CD4-positive, alpha-beta T cell treated with Interleukin-17A for 1 hour (primary cell): ENCODE results near the gene PCDHA4.
"Not testable (repeated sequence)": the region's sequence is repeated elsewhere in the genome, so short reads cannot be mapped to it uniquely, and the experiment has no call there.

Experiments
- DNase-seq: peaks from one replicate; pipeline ENCODE4 v3.0.0-alpha.2; 2020

The PCDHA4 gene

DNA sequence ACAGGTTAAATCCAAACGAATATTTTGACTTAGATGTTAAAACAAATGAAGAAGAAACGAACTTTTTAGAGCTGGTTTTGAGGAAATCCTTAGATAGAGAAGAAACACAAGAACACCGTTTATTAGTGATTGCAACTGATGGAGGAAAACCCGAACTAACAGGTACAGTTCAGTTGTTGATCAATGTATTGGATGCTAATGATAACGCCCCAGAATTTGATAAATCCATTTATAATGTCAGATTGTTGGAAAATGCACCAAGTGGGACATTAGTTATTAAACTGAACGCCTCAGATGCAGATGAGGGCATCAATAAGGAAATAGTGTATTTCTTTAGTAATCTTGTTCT lies 15.4 kb downstream of the PCDHA4 start:
- no peak for DNase-seq

DNA sequence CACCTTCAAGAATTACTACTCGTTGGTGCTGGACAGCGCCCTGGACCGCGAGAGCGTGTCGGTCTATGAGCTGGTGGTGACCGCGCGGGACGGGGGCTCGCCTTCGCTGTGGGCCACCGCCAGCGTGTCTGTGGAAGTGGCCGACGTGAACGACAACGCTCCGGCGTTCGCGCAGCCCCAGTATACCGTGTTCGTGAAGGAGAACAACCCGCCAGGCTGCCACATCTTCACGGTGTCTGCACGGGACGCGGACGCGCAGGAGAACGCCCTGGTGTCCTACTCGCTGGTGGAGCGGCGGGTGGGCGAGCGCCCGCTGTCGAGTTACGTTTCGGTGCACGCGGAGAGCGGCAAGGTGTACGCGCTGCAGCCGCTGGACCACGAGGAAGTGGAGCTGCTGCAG lies 16.1 kb downstream of the PCDHA4 start:
- not testable (repeated sequence) for DNase-seq

DNA sequence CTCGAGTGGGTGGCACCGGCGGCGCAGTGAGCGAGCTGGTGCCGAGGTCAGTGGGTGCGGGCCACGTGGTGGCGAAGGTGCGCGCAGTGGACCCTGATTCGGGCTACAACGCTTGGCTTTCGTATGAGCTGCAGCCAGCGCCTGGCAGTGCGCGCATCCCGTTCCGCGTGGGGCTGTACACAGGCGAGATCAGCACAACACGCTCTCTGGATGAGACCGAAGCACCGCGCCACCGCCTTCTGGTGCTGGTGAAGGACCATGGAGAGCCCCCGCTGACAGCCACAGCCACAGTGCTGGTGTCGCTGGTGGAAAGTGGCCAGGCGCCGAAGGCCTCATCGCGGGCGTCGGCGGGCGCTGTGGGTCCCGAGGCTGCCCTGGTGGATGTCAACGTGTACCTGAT lies 16.6 kb downstream of the PCDHA4 start:
- no peak for DNase-seq

GRCh38 chr5:140827704-140828361 lies 21.0 kb downstream of the PCDHA4 start, which contains the start of gene PCDHA6:
Gene PCDHA6, plus strand, starts transcription at chr5:140827960. Its CDS starts 132 bp downstream, at chr5:140828092.
- DNase-seq = no peak

- DNase-seq = no peak
Observed at GRCh38 chr5:140828362-140828737, 21.5 kb downstream of the PCDHA4 start.

- DNase-seq = not testable (repeated sequence)
Observed at GRCh38 chr5:140829511-140830501, 22.9 kb downstream of the PCDHA4 start.

- DNase-seq = no peak
Observed at GRCh38 chr5:140833993-140834392, 27.1 kb downstream of the PCDHA4 start, which contains the start of gene PCDHA7. Gene PCDHA7, plus strand, starts transcription at chr5:140834269. Its CDS starts 115 bp downstream, at chr5:140834384.

GRCh38 chr5:140834439-140835008 lies 27.7 kb downstream of the PCDHA4 start:
- DNase-seq = not testable (repeated sequence)

GRCh38 chr5:140835622-140836510 lies 29.0 kb downstream of the PCDHA4 start:
- DNase-seq = no peak

DNA sequence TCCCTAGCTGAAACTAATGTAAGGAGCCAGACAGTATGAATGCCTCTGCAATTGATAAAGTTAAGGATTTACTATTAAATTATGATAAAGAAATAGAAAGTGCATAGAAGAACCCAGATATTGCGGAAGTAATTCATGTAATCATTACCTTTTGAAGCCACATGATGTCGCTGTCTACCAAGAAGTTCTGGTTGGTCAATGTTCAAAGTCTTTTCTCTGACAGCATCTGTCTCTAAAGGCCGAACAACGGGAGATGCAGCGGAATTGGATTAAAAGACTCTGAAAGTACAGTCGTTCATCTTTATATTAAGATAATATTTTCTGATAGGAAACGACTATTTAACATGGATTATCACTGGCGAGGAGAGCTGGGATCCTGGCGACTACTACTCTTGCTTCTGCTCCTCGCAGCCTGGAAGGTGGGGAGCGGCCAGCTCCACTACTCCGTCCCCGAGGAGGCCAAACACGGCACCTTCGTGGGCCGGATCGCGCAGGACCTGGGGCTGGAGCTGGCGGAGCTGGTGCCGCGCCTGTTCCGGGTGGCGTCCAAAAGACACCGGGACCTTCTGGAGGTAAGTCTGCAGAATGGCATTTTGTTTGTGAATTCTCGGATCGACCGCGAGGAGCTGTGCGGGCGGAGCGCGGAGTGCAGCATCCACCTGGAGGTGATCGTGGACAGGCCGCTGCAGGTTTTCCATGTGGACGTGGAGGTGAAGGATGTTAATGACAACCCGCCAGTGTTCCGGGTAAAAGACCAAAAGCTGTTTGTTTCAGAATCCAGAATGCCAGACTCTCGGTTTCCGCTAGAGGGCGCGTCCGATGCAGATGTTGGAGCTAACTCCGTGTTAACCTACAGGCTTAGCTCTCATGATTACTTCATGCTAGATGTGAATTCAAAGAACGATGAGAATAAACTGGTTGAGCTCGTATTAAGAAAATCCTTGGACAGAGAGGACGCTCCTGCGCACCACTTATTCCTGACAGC lies 34.4 kb downstream of the PCDHA4 start, which contains the start of gene PCDHA8:
PCDHA8 (plus strand) TSS at position 210 of the 985 bp plus-strand sequence; CDS start at position 345, 135 bp downstream.
- DNase-seq = no peak

- no peak for DNase-seq
Observed at GRCh38 chr5:140842798-140843733, 36.2 kb downstream of the PCDHA4 start.

DNA sequence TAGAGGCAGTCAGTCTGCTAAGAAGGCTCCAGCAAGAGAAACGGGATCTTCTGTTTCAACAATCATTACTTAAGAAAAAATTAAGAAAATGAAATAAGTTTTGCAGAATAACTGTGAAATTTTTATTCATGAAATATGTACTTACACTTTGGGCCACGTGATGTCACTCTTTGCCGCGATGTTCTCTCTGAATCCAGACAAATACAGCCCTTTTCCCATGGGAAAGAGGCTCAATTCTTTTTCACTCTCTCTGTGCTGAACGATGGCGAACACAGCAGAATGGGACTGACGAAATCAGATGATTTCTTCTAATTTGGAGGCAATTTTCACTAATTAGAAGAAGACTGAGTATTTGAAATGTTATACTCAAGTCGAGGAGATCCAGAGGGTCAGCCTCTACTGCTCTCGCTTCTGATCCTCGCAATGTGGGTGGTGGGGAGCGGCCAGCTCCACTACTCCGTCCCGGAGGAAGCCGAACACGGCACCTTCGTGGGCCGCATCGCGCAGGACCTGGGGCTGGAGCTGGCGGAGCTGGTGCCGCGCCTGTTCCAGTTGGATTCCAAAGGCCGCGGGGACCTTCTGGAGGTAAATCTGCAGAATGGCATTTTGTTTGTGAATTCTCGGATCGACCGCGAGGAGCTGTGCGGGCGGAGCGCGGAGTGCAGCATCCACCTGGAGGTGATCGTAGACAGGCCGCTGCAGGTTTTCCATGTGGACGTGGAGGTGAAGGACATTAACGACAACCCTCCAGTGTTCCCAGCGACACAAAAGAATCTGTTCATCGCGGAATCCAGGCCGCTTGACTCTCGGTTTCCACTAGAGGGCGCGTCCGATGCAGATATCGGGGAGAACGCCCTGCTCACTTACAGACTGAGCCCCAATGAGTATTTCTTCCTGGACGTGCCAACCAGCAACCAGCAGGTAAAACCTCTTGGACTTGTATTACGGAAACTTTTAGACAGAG lies 41.6 kb downstream of the PCDHA4 start, which contains the start of gene PCDHA9:
PCDHA9 (plus strand) TSS at position 244 of the 964 bp plus-strand sequence; CDS start at position 358, 114 bp downstream.
- not testable (repeated sequence) for DNase-seq

DNA sequence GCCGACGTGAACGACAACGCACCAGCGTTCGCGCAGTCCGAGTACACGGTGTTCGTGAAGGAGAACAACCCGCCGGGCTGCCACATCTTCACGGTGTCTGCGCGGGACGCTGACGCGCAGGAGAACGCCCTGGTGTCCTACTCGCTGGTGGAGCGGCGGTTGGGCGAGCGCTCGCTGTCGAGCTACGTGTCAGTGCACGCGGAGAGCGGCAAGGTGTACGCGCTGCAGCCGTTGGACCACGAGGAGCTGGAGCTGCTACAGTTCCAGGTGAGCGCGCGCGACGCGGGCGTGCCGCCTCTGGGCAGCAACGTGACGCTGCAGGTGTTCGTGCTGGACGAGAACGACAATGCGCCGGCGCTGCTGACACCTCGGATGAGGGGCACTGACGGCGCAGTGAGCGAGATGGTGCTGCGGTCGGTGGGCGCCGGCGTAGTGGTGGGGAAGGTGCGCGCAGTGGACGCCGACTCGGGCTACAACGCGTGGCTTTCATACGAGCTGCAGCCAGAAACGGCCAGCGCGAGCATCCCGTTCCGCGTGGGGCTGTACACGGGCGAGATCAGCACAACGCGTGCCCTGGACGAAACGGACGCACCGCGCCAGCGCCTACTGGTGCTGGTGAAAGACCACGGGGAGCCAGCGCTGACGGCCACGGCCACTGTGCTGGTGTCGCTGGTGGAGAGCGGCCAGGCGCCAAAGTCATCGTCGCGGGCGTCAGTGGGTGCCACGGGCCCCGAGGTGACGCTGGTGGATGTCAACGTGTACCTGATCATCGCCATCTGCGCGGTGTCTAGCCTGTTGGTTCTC lies 43.2 kb downstream of the PCDHA4 start:
- not testable (repeated sequence) for DNase-seq

- no peak for DNase-seq
Observed at GRCh38 chr5:140855772-140856674, 49.2 kb downstream of the PCDHA4 start, which contains the start of gene PCDHA10. Gene PCDHA10, plus strand, starts transcription at chr5:140855897. Its CDS starts 152 bp downstream, at chr5:140856049.

- DNase-seq = no peak
Observed at GRCh38 chr5:140857177-140857986, 50.5 kb downstream of the PCDHA4 start.

DNA sequence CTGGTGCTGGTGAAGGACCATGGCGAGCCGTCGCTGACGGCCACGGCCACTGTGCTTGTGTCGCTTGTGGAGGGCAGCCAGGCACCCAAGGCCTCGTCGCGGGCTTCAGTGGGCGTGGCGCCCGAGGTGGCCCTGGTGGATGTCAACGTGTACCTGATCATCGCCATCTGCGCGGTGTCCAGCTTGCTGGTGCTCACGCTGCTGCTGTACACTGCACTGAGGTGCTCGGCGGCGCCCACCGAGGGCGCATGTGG lies 51.0 kb downstream of the PCDHA4 start:
- no peak for DNase-seq
